Neural cell (in vitro differentiated cells): ENCODE results near the gene KIF1B. TPM values are rescaled to one million over a fixed set of nuclear protein-coding genes. Genes with fewer than 3 reads are reported as not detected.

ENCODE experiments used
- H2AFZ ChIP-seq: fragments of 200-600, 300-800 bp; sonication (generic), shearing (Covaris generic); 2 replicates; pipeline ENCODE4 v1.6.0; 2014; ENCODE audit warnings: low read depth, mild to moderate bottlenecking, antibody characterized with exemption, low read length, moderate library complexity
- H3F3A ChIP-seq: fragments of 200-600 bp; shearing (Covaris generic); 2 replicates; pipeline ENCODE4 v1.6.1; 2016; ENCODE audit warnings: mild to moderate bottlenecking, moderate library complexity, mixed read lengths, antibody characterized with exemption, low read length; ENCODE audit not compliant: insufficient read depth, poor library complexity, severe bottlenecking
- H3K27ac ChIP-seq: fragments of 200-600, 300-800 bp; sonication (generic), shearing (Covaris generic); 2 replicates; pipeline ENCODE4 v1.5.1; 2014; ENCODE audit warnings: mild to moderate bottlenecking, low read length, moderate library complexity
- H3K27me3 ChIP-seq: fragments of 300-800, 200-600 bp; sonication (generic), shearing (Covaris generic); 2 replicates; pipeline ENCODE4 v1.6.0; 2014; ENCODE audit warnings: mild to moderate bottlenecking, low read depth, low read length, moderate library complexity; ENCODE audit not compliant: insufficient read depth
- H3K36me3 ChIP-seq: fragments of 300-800, 200-600 bp; sonication (generic), shearing (Covaris generic); 2 replicates; pipeline ENCODE4 v1.5.1; 2014; ENCODE audit warnings: mild to moderate bottlenecking, antibody characterized with exemption, low read length, moderate library complexity; ENCODE audit not compliant: insufficient read depth
- H3K4me2 ChIP-seq: fragments of 300-800, 200-600 bp; sonication (generic), shearing (Covaris generic); 2 replicates; pipeline ENCODE4 v1.6.0; 2014; ENCODE audit warnings: mild to moderate bottlenecking, low read length
- H3K4me3 ChIP-seq: fragments of 300-800, 200-600 bp; sonication (generic), shearing (Covaris generic); 2 replicates; pipeline ENCODE4 v1.5.1; 2014; ENCODE audit warnings: mild to moderate bottlenecking, low read length, moderate library complexity
- H3K79me2 ChIP-seq: fragments of 200-600 bp; shearing (Covaris generic); replicated peaks from 2 replicates; pipeline ENCODE4 v1.6.0; 2014; ENCODE audit warnings: mild to moderate bottlenecking, low read length, moderate library complexity; ENCODE audit not compliant: insufficient read depth
- H3K9ac ChIP-seq: fragments of 300-800, 200-600 bp; sonication (generic), shearing (Covaris generic); 2 replicates; pipeline ENCODE4 v1.6.1; 2016; ENCODE audit warnings: mild to moderate bottlenecking, low read length, mixed read lengths
- H3K9me2 ChIP-seq: fragments of 200-600 bp; shearing (Covaris generic); 2 replicates; pipeline ENCODE4 v1.6.1; 2016; ENCODE audit warnings: mild to moderate bottlenecking, low read length, mixed read lengths; ENCODE audit not compliant: insufficient read depth
- H3K9me3 ChIP-seq: fragments of 200-600, 300-800 bp; sonication (generic), shearing (Covaris generic); 2 replicates; pipeline ENCODE4 v1.6.1; 2016; ENCODE audit warnings: mild to moderate bottlenecking, mixed run types, low read length, moderate library complexity, mixed read lengths
- H4K20me1 ChIP-seq: fragments of 200-600 bp; shearing (Covaris generic); 2 replicates; pipeline ENCODE4 v1.6.1; 2016; ENCODE audit warnings: mild to moderate bottlenecking, mixed run types; ENCODE audit not compliant: insufficient read depth
- CTCF ChIP-seq: fragments of 450-650 bp; IDR thresholded peaks from 2 replicates; pipeline ENCODE4 v1.5.1; 2014; ENCODE audit warnings: antibody characterized with exemption, mild to moderate bottlenecking, moderate library complexity; ENCODE audit not compliant: poor library complexity, severe bottlenecking
- EP300 ChIP-seq: fragments of 450-650 bp; conservative IDR thresholded peaks from 2 replicates; pipeline ENCODE4 v1.6.1; 2014; ENCODE audit warnings: antibody characterized with exemption, mild to moderate bottlenecking, moderate library complexity; ENCODE audit not compliant: poor library complexity, severe bottlenecking
- EZH2 ChIP-seq: fragments of 200-600, 300-800 bp; shearing (Covaris generic), sonication (generic); IDR thresholded peaks from 2 replicates; pipeline ENCODE4 v1.6.1; 2014; ENCODE audit warnings: antibody characterized with exemption, low read length, borderline replicate concordance, mild to moderate bottlenecking; ENCODE audit not compliant: insufficient read depth, poor library complexity, severe bottlenecking
- MXI1 ChIP-seq: fragments of 450-650 bp; conservative IDR thresholded peaks from 2 replicates; pipeline ENCODE4 v1.6.1; 2014; ENCODE audit warnings: antibody characterized with exemption, mild to moderate bottlenecking; ENCODE audit not compliant: poor library complexity, severe bottlenecking
- POLR2AphosphoS5 ChIP-seq: IDR thresholded peaks from 2 replicates; pipeline ENCODE4 v1.6.1; 2012
- RAD21 ChIP-seq: fragments of 450-650 bp; conservative IDR thresholded peaks from 2 replicates; pipeline ENCODE4 v1.6.1; 2014; ENCODE audit warnings: antibody characterized with exemption, mild to moderate bottlenecking, moderate library complexity
- REST ChIP-seq: IDR thresholded peaks from 2 replicates; pipeline ENCODE4 v1.6.1; 2012; ENCODE audit warnings: borderline replicate concordance
- SMC3 ChIP-seq: fragments of 450-650 bp; conservative IDR thresholded peaks from 2 replicates; pipeline ENCODE4 v1.6.1; 2014; ENCODE audit warnings: antibody characterized with exemption, mild to moderate bottlenecking, moderate library complexity; ENCODE audit not compliant: poor library complexity
- TAF1 ChIP-seq: IDR thresholded peaks from 2 replicates; pipeline ENCODE4 v1.6.1; 2012; ENCODE audit warnings: low read depth
- polyA plus RNA-seq: library from polyadenylated mRNA; depleted of rRNA; stranded (reverse); fragments of >200 nt; gene quantifications from 2 replicates; pipeline ENCODE4 v1.2.3, GENCODE V29; 2014

Gene KIF1B
- polyA plus RNA-seq, 1 donor from 2014 or later, result 76.4 TPM

- Histone ChIP-seq H3K4me2 (no peak overlapping the region), H3K27ac (no peak overlapping the region), H3K4me3 (no peak overlapping the region), H3K27me3 (no peaks in the 10 kb centered on the region), H3K9me2 (no peaks in the 10 kb centered on the region), H2AFZ (no peak overlapping the region), H3K79me2 (no peaks in the 10 kb centered on the region), H3K36me3 (no peaks in the 10 kb centered on the region), H3K9me3 (no peaks in the 10 kb centered on the region), H3K9ac (no peak overlapping the region), H3F3A (no peaks in the 10 kb centered on the region), H4K20me1 (no peaks in the 10 kb centered on the region)
- no peak for TF ChIP-seq EZH2
- TF ChIP-seq MXI1, result no peak
- TF ChIP-seq EP300, result no peak
Observed at GRCh38 chr1:10192263-10192662, 18.1 kb upstream of the KIF1B start.

- Histone ChIP-seq H3K9me3 (no peaks in the 10 kb centered on the region), H2AFZ (no peak overlapping the region), H3K79me2 (no peaks in the 10 kb centered on the region), H3F3A (no peaks in the 10 kb centered on the region), H3K9me2 (no peaks in the 10 kb centered on the region), H3K36me3 (no peaks in the 10 kb centered on the region), H3K4me2 (no peak overlapping the region), H3K27me3 (no peaks in the 10 kb centered on the region), H3K9ac (no peak overlapping the region), H3K4me3 (no peak overlapping the region), H4K20me1 (no peaks in the 10 kb centered on the region), H3K27ac (no peak overlapping the region)
- TF ChIP-seq MXI1 (no peak), RAD21 (no peak), EP300 (no peak), SMC3 (no peak), TAF1 (no peak), POLR2AphosphoS5 (no peak), EZH2 (no peak), CTCF (no peak), REST (no peak)
Observed at GRCh38 chr1:10193288-10193687, 17.1 kb upstream of the KIF1B start.

GRCh38 chr1:10195570-10195969, 14.8 kb upstream of the KIF1B start:
- Histone ChIP-seq H3K27ac (no peak overlapping the region), H3K4me3 (no peak overlapping the region), H3K27me3 (no peaks in the 10 kb centered on the region), H3K4me2 (no peak overlapping the region), H4K20me1 (no peaks in the 10 kb centered on the region), H3K9me3 (no peaks in the 10 kb centered on the region), H3K36me3 (no peaks in the 10 kb centered on the region), H3K9ac (no peak overlapping the region), H3F3A (no peaks in the 10 kb centered on the region), H3K79me2 (no peaks in the 10 kb centered on the region), H3K9me2 (no peaks in the 10 kb centered on the region), H2AFZ (no peak overlapping the region)
- TF ChIP-seq TAF1, result no peak
- no peak for TF ChIP-seq REST
- TF ChIP-seq CTCF, result no peak
- TF ChIP-seq RAD21, result no peak
- no peak for TF ChIP-seq POLR2AphosphoS5
- TF ChIP-seq SMC3, result no peak
- no peak for TF ChIP-seq EZH2
